Measurements from ENCODE around the gene MAOA.
"Not testable (repeated sequence)": the region's sequence is repeated elsewhere in the genome, so short reads cannot be mapped to it uniquely, and the experiment has no call there.

MAOA gene

DNA sequence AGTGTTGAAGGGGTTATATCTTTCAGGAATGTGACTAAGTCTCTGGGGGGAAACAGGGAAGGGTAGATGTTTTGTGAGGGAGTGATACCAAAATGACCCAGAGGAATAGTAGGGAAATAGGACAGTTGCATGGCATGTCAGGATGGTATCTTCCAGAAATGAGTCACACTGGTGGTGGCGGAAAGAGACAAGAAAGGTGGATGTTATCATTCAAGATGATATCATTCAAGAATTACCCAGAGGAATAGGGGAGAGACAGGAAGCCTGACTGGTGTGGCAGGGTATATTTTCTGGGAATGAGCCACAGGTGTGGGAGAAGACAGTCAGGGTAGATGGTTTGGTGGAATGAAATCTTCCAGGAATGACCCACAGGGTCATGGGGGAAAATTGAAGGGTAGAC lies 61.1 kb downstream of the MAOA start:
- no peaks in the 10 kb centered on the region for H3K4me1 ChIP-seq (ENCODE audit: control insufficient read depth, insufficient read depth, low read length)
- no peak overlapping the region for H3K27ac ChIP-seq (ENCODE audit: low read length)
- no peak overlapping the region for H3K4me3 ChIP-seq (ENCODE audit: low read length in 2 of 2)

DNA sequence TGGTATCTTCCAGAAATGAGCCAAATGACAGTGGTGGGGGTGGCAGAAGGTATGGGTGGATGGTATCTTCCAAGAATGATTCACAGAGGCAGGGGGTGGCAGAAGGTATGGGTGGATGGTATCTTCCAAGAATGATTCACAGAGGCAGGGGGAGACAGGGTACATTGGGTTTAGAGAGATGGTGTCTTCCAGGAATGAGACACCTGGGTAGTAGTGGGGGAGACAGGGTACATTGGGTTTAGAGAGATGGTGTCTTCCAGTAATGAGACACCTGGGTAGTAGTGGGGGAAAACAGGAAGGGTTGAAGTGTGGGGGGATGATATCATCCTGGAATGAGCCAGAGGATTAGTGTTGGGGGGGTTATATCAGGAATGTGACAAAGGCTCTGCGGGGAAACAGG lies 62.0 kb downstream of the MAOA start:
- H3K9ac ChIP-seq (ENCODE audit: low read length in 2 of 2), result no peak overlapping the region
- H3K4me1 ChIP-seq (ENCODE audit: control insufficient read depth, insufficient read depth, low read length), result no peaks in the 10 kb centered on the region
- H3K36me3 ChIP-seq (ENCODE audit: control insufficient read depth in 2 of 2, insufficient read depth in 2 of 2, low read length in 2 of 2), result peaks cover 4 to 9% of the 10 kb centered on the region in 2 donors
- peaks cover 0 to 11% of the 10 kb centered on the region in 2 donors for H3K9me3 ChIP-seq (ENCODE audit: control insufficient read depth in 2 of 2, low read length in 2 of 2)
- H3K4me3 ChIP-seq (ENCODE audit: low read length in 2 of 2), result no peak overlapping the region
- no peak overlapping the region for H3K27ac ChIP-seq (ENCODE audit: low read length)
- peaks cover 0 to 2% of the 10 kb centered on the region in 2 donors for H3K27me3 ChIP-seq (ENCODE audit: control insufficient read depth in 1 of 2, insufficient read depth in 2 of 2, low read length in 2 of 2)

More for the DNA sequence above, 61.1 kb downstream of the MAOA start:
- peaks cover 0 to 2% of the 10 kb centered on the region in 2 donors for H3K27me3 ChIP-seq (ENCODE audit: control insufficient read depth in 1 of 2, insufficient read depth in 2 of 2, low read length in 2 of 2)
- H3K36me3 ChIP-seq (ENCODE audit: control insufficient read depth in 2 of 2, insufficient read depth in 2 of 2, low read length in 2 of 2), result peaks cover 4 to 9% of the 10 kb centered on the region in 2 donors
- H3K9me3 ChIP-seq (ENCODE audit: control insufficient read depth in 2 of 2, low read length in 2 of 2), result peaks cover 0 to 11% of the 10 kb centered on the region in 2 donors
- H3K9ac ChIP-seq (ENCODE audit: low read length in 2 of 2), result no peak overlapping the region

DNA sequence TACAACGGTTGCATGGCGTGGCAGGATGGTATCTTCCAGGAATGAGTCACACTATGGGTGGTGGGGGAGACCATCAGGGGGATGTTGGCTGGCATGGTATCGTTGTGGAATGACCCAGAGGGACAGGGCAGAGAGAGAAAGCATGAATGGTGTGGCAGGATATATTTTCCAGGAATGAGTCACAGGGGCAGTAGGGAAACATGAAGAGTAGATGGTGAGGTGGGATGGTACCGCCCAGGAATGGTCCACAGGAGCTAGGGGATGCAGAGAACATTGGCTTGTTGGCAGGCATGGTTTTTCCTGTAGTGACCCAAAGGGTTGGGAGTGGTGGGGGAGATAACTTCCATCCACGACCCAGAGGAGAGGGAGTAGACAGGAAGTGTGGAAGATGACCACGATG lies 62.4 kb downstream of the MAOA start:
- Histone ChIP-seq H3K4me1 (ENCODE audit: control insufficient read depth, insufficient read depth, low read length) (no peaks in the 10 kb centered on the region), H3K9ac (ENCODE audit: low read length in 2 of 2) (no peak overlapping the region), H3K4me3 (ENCODE audit: low read length in 2 of 2) (no peak overlapping the region), H3K27ac (ENCODE audit: low read length) (no peak overlapping the region), H3K9me3 (ENCODE audit: control insufficient read depth in 2 of 2, low read length in 2 of 2) (peaks cover 0 to 11% of the 10 kb centered on the region in 2 donors), H3K36me3 (ENCODE audit: control insufficient read depth in 2 of 2, insufficient read depth in 2 of 2, low read length in 2 of 2) (peaks cover 4 to 9% of the 10 kb centered on the region in 2 donors), H3K27me3 (ENCODE audit: control insufficient read depth in 1 of 2, insufficient read depth in 2 of 2, low read length in 2 of 2) (peaks cover 0 to 2% of the 10 kb centered on the region in 2 donors)

DNA sequence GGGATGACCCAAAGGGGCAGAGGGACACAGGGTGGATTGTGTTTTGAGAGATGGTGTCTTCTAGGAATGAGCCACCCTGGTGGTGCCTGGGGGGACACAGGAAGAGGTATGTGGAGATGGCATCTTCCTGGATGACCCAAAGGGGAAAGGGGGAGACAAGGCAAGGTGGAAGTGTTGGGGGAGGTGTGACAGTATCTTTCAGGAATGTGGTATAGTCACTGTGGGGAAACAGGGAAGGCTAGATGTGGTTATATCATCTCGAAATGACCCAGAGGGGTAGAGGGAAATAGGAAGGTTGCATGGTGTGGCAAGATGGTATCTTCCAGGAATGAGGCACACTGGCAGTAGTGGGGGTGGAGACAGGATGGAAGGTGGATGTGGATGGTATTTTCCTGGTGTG lies 62.9 kb downstream of the MAOA start:
- H3K4me1 ChIP-seq (ENCODE audit: control insufficient read depth, insufficient read depth, low read length), result no peaks in the 10 kb centered on the region
- peaks cover 0 to 11% of the 10 kb centered on the region in 2 donors for H3K9me3 ChIP-seq (ENCODE audit: control insufficient read depth in 2 of 2, low read length in 2 of 2)
- H3K27ac ChIP-seq (ENCODE audit: low read length), result no peak overlapping the region
- H3K9ac ChIP-seq (ENCODE audit: low read length in 2 of 2), result no peak overlapping the region
- H3K4me3 ChIP-seq (ENCODE audit: low read length in 2 of 2), result no peak overlapping the region
- H3K27me3 ChIP-seq (ENCODE audit: control insufficient read depth in 1 of 2, insufficient read depth in 2 of 2, low read length in 2 of 2), result peaks cover 0 to 2% of the 10 kb centered on the region in 2 donors
- peaks cover 4 to 9% of the 10 kb centered on the region in 2 donors for H3K36me3 ChIP-seq (ENCODE audit: control insufficient read depth in 2 of 2, insufficient read depth in 2 of 2, low read length in 2 of 2)

DNA sequence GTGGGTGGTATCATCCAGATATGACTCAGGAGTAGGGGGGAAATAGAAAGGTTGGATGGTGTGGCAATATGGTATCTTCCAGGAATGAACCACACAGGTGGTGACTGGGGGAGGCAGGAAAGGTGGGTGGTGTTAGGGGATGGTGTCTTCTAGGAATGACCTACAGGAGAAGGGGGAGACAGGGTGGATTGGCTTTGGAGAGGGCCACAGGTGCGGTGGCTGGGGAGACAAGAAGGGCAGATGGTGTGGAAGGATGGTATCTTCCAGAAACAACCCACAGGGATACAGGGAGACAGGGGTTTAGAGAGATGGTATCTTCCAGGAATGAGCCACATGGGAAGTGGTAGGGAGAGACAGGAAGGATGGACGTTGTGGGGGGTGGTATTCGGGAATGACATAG lies 64.0 kb downstream of the MAOA start:
- peaks cover 4 to 7% of the 10 kb centered on the region in 2 donors for H3K36me3 ChIP-seq (ENCODE audit: control insufficient read depth in 2 of 2, insufficient read depth in 2 of 2, low read length in 2 of 2)
- peaks cover 0 to 11% of the 10 kb centered on the region in 2 donors for H3K9me3 ChIP-seq (ENCODE audit: control insufficient read depth in 2 of 2, low read length in 2 of 2)
- H3K27me3 ChIP-seq (ENCODE audit: control insufficient read depth in 1 of 2, insufficient read depth in 2 of 2, low read length in 2 of 2), result peaks cover 0 to 2% of the 10 kb centered on the region in 2 donors
- no peak overlapping the region for H3K27ac ChIP-seq (ENCODE audit: low read length)
- no peak overlapping the region for H3K9ac ChIP-seq (ENCODE audit: low read length in 2 of 2)
- H3K4me1 ChIP-seq (ENCODE audit: control insufficient read depth, insufficient read depth, low read length), result no peaks in the 10 kb centered on the region
- no peak overlapping the region for H3K4me3 ChIP-seq (ENCODE audit: low read length in 2 of 2)

DNA sequence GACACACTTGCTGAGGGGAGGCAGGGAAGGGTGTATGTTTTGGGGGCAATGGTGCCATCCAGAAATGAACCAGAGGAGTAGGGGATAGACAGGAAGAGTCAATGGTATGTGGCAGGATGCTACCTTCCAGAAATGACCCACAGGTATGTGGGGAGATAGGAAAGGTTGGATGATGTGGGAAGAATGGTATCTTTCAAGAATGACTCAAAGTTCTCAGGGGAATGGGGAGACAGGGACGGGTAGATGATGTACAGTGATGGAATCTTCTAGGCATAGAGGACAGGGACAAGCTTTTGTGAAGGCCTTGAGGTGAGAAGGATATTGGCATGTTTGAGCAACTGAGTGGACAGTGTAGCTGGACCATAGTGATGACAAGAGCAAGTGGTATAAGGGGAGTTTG lies 64.9 kb downstream of the MAOA start:
- H3K36me3 ChIP-seq (ENCODE audit: control insufficient read depth in 2 of 2, insufficient read depth in 2 of 2, low read length in 2 of 2), result peaks cover 4% of the 10 kb centered on the region in 2 donors
- H3K4me3 ChIP-seq (ENCODE audit: low read length in 2 of 2), result no peak overlapping the region
- no peak overlapping the region for H3K9ac ChIP-seq (ENCODE audit: low read length in 2 of 2)
- H3K4me1 ChIP-seq (ENCODE audit: control insufficient read depth, insufficient read depth, low read length), result no peaks in the 10 kb centered on the region
- H3K27me3 ChIP-seq (ENCODE audit: control insufficient read depth in 1 of 2, insufficient read depth in 2 of 2, low read length in 2 of 2), result no peaks in the 10 kb centered on the region
- peaks cover 0 to 11% of the 10 kb centered on the region in 2 donors for H3K9me3 ChIP-seq (ENCODE audit: control insufficient read depth in 2 of 2, low read length in 2 of 2)
- H3K27ac ChIP-seq (ENCODE audit: low read length), result no peak overlapping the region

DNA sequence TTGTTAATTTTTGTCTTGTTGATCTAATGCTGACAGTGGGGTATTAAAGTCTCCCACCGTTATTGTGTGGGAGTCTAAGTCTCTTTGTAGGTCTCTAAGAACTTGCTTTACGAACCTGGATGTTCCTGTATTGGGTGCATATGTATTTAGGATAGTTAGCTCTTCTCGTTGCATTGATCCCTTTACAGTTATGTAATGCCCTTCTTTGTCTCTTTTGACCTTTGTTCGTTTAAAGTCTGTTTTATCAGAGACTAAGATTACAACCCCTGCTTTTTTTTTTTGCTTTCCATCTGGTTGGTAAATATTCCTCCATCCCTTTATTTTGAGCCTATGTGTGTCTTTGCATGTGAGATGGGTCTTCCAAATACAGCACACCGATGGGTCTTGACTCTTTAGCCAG lies 69.1 kb downstream of the MAOA start:
- H3K27me3 ChIP-seq (ENCODE audit: control insufficient read depth in 1 of 2, insufficient read depth in 2 of 2, low read length in 2 of 2); H3K27ac ChIP-seq (ENCODE audit: low read length); H3K4me1 ChIP-seq (ENCODE audit: control insufficient read depth, insufficient read depth, low read length); H3K9me3 ChIP-seq (ENCODE audit: control insufficient read depth in 2 of 2, low read length in 2 of 2); H3K36me3 ChIP-seq (ENCODE audit: control insufficient read depth in 2 of 2, insufficient read depth in 2 of 2, low read length in 2 of 2); H3K9ac ChIP-seq (ENCODE audit: low read length in 2 of 2); H3K4me3 ChIP-seq (ENCODE audit: low read length in 2 of 2): not testable (repeated sequence)

DNA sequence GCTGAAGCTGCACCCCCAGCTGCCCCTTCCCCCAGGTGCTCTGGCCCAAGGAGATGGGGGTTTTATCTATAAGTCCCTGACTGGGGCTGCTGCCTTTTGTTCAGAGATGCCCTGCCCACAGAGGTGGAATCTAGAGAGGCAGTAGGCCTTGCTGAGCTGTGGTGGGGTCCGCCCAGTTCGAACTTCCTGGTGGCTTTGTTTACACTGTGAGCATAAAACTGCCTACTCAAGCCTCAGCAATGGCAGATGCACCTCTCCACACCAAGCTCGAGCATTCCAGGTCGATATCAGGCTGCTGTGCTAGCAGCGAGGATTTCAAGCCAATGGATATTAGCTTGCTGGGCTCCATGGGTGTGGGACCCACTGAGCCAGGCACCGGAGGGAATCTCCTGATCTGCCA lies 71.2 kb downstream of the MAOA start:
- not testable (repeated sequence) for H3K4me3 ChIP-seq (ENCODE audit: low read length in 2 of 2); H3K9me3 ChIP-seq (ENCODE audit: control insufficient read depth in 2 of 2, low read length in 2 of 2); H3K27ac ChIP-seq (ENCODE audit: low read length); H3K9ac ChIP-seq (ENCODE audit: low read length in 2 of 2); H3K4me1 ChIP-seq (ENCODE audit: control insufficient read depth, insufficient read depth, low read length); H3K36me3 ChIP-seq (ENCODE audit: control insufficient read depth in 2 of 2, insufficient read depth in 2 of 2, low read length in 2 of 2); H3K27me3 ChIP-seq (ENCODE audit: control insufficient read depth in 1 of 2, insufficient read depth in 2 of 2, low read length in 2 of 2)

DNA sequence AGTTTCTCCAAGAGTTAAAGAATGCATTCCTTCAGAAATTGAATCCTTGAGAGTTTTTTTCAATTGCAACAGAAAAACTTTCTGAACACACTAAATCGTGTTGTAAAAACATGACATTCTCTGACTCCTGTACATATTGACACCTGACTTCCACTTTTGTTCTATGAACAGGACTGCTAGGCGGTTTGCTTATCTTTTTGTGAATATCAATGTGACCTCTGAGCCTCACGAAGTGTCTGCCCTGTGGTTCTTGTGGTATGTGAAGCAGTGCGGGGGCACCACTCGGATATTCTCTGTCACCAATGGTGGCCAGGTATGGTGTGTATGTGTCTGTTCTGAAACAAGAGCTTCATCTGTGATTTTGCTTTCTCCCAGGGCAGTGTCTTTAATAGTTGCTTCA lies 71.9 kb downstream of the MAOA start:
- peaks cover 0 to 3% of the 10 kb centered on the region in 2 donors for H3K9me3 ChIP-seq (ENCODE audit: control insufficient read depth in 2 of 2, low read length in 2 of 2)
- H3K27ac ChIP-seq (ENCODE audit: low read length), result no peak overlapping the region
- peaks cover 3% of the 10 kb centered on the region for H3K4me1 ChIP-seq (ENCODE audit: control insufficient read depth, insufficient read depth, low read length)
- H3K9ac ChIP-seq (ENCODE audit: low read length in 2 of 2), result no peak overlapping the region
- H3K36me3 ChIP-seq (ENCODE audit: control insufficient read depth in 2 of 2, insufficient read depth in 2 of 2, low read length in 2 of 2), result peaks cover 4 to 6% of the 10 kb centered on the region in 2 donors
- H3K27me3 ChIP-seq (ENCODE audit: control insufficient read depth in 1 of 2, insufficient read depth in 2 of 2, low read length in 2 of 2), result no peaks in the 10 kb centered on the region
- H3K4me3 ChIP-seq (ENCODE audit: low read length in 2 of 2), result no peak overlapping the region

DNA sequence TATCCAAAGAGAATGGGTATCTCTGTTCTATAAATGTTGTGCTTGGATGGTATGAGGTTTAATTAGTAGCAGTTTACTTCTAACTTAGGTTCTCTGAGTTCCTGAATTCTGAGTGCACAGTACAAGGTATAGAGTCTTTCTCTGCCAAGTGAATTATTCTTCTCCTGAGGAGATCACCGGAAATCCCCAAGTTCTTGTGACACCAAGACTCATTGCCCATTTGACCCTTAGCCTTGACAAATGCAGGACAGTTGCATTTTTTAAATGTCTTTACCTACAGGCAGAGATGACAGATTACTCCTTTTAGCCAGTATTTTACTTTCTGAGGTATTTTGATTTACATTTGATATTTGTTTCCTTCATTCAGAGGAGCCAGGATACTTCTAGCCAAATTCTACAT lies 72.9 kb downstream of the MAOA start:
- H3K4me1 ChIP-seq (ENCODE audit: control insufficient read depth, insufficient read depth, low read length), result peaks cover 3% of the 10 kb centered on the region
- H3K9ac ChIP-seq (ENCODE audit: low read length in 2 of 2), result no peak overlapping the region
- H3K4me3 ChIP-seq (ENCODE audit: low read length in 2 of 2), result no peak overlapping the region
- peaks cover 6 to 11% of the 10 kb centered on the region in 2 donors for H3K36me3 ChIP-seq (ENCODE audit: control insufficient read depth in 2 of 2, insufficient read depth in 2 of 2, low read length in 2 of 2)
- peaks cover 0 to 4% of the 10 kb centered on the region in 2 donors for H3K27me3 ChIP-seq (ENCODE audit: control insufficient read depth in 1 of 2, insufficient read depth in 2 of 2, low read length in 2 of 2)
- peaks cover 0 to 3% of the 10 kb centered on the region in 2 donors for H3K9me3 ChIP-seq (ENCODE audit: control insufficient read depth in 2 of 2, low read length in 2 of 2)
- no peak overlapping the region for H3K27ac ChIP-seq (ENCODE audit: low read length)

DNA sequence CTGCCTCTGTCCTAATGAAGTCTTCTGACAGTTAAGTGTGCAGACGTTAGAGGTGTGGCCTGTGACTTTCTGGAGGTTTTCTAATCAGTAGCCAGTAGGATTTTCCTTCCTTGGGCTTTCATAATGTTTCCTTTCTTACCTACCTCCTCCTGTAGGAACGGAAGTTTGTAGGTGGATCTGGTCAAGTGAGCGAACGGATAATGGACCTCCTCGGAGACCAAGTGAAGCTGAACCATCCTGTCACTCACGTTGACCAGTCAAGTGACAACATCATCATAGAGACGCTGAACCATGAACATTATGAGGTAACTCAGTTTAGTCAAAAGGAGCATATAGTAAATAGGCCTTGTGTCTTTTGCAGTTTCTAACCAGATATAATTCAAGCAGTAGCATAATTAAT lies 75.0 kb downstream of the MAOA start:
- H3K4me3 ChIP-seq (ENCODE audit: low read length in 2 of 2), result no peak overlapping the region
- H3K4me1 ChIP-seq (ENCODE audit: control insufficient read depth, insufficient read depth, low read length), result peaks cover 3% of the 10 kb centered on the region
- H3K27ac ChIP-seq (ENCODE audit: low read length), result no peak overlapping the region
- peaks cover 0 to 3% of the 10 kb centered on the region in 2 donors for H3K9me3 ChIP-seq (ENCODE audit: control insufficient read depth in 2 of 2, low read length in 2 of 2)
- H3K9ac ChIP-seq (ENCODE audit: low read length in 2 of 2), result no peak overlapping the region
- H3K27me3 ChIP-seq (ENCODE audit: control insufficient read depth in 1 of 2, insufficient read depth in 2 of 2, low read length in 2 of 2), result peaks cover 0 to 4% of the 10 kb centered on the region in 2 donors
- H3K36me3 ChIP-seq (ENCODE audit: control insufficient read depth in 2 of 2, insufficient read depth in 2 of 2, low read length in 2 of 2), result peaks cover 6 to 11% of the 10 kb centered on the region in 2 donors
